Neutrophil (primary cell): ENCODE data around the gene CD22.

Source experiments
- H3K27ac ChIP-seq: fragments of 200-600 bp; sonication (generic); 2 replicates; pipeline ENCODE4 v1.5.1; 2016; ENCODE audit warnings: mild to moderate bottlenecking, moderate library complexity
- H3K27me3 ChIP-seq: fragments of 200-600 bp; sonication (generic); 2 replicates; pipeline ENCODE4 v1.6.0; 2016; ENCODE audit warnings: mild to moderate bottlenecking
- H3K36me3 ChIP-seq: fragments of 200-600 bp; sonication (generic); 2 replicates; pipeline ENCODE4 v1.5.1; 2017
- H3K4me1 ChIP-seq, 2 experiments: fragments of 200-600 bp in 1 of 2; sonication (generic) in 1 of 2; 1 replicate in 1 of 2; 2 replicates in 1 of 2; pipeline versions ENCODE4 v1.5.1 to v1.6.1; 2013 to 2016; ENCODE audit warnings: low read depth in 1 of 2, low read length in 1 of 2, mild to moderate bottlenecking in 1 of 2, moderate library complexity in 1 of 2; ENCODE audit not compliant: control insufficient read depth in 1 of 2, insufficient read depth in 1 of 2
- H3K4me3 ChIP-seq, 2 experiments: fragments of 200-600 bp in 1 of 2; sonication (generic) in 1 of 2; 1 replicate in 1 of 2; 2 replicates in 1 of 2; pipeline ENCODE4 v1.5.1; 2013 to 2016; ENCODE audit warnings: low read depth in 1 of 2, low read length in 1 of 2, mild to moderate bottlenecking in 1 of 2, moderate library complexity in 1 of 2
- H3K9me3 ChIP-seq: fragments of 200-600 bp; sonication (generic); 2 replicates; pipeline ENCODE4 v1.5.1; 2016
- CTCF ChIP-seq: fragments of 200-600 bp; sonication (generic); IDR thresholded peaks from 2 replicates; pipeline ENCODE4 v1.5.1; 2016; ENCODE audit warnings: antibody characterized with exemption

The CD22 gene

GRCh38 chr19:35352177-35352447 is 23.1 kb downstream of the CD22 start:
- no peaks in the 10 kb centered on the region for H3K27me3 ChIP-seq
- H3K36me3 ChIP-seq = no peaks in the 10 kb centered on the region
- no peak overlapping the region for H3K4me3 ChIP-seq
- TF ChIP-seq CTCF = no peak
- no peak overlapping the region for H3K27ac ChIP-seq
- peaks cover 33 to 45% of the 10 kb centered on the region in 2 experiments for H3K4me1 ChIP-seq
- H3K9me3 ChIP-seq = no peaks in the 10 kb centered on the region

- peak; percentile 85 for TF ChIP-seq CTCF
- Histone ChIP-seq H3K27ac (no peak overlapping the region), H3K4me3 (no peak overlapping the region), H3K4me1 (peaks cover 33 to 45% of the 10 kb centered on the region in 2 experiments), H3K36me3 (no peaks in the 10 kb centered on the region), H3K9me3 (no peaks in the 10 kb centered on the region), H3K27me3 (no peaks in the 10 kb centered on the region)
Measured at GRCh38 chr19:35352448-35353304, 23.7 kb downstream of the CD22 start.

- H3K4me1 ChIP-seq = peaks cover 33 to 43% of the 10 kb centered on the region in 2 experiments
- no peak overlapping the region for H3K4me3 ChIP-seq
- TF ChIP-seq CTCF = no peak
- no peaks in the 10 kb centered on the region for H3K36me3 ChIP-seq
- H3K9me3 ChIP-seq = no peaks in the 10 kb centered on the region
- no peaks in the 10 kb centered on the region for H3K27me3 ChIP-seq
- no peak overlapping the region for H3K27ac ChIP-seq
Measured at GRCh38 chr19:35353635-35354034, 24.6 kb downstream of the CD22 start.

GRCh38 chr19:35354898-35355297 is 25.9 kb downstream of the CD22 start:
- Histone ChIP-seq H3K27ac (no peak overlapping the region), H3K4me3 (no peak overlapping the region), H3K9me3 (no peaks in the 10 kb centered on the region), H3K27me3 (no peaks in the 10 kb centered on the region), H3K4me1 (peaks cover 33 to 37% of the 10 kb centered on the region in 2 experiments), H3K36me3 (no peaks in the 10 kb centered on the region)
- no peak for TF ChIP-seq CTCF

GRCh38 chr19:35355791-35356460 is 26.9 kb downstream of the CD22 start:
- H3K9me3 ChIP-seq = no peaks in the 10 kb centered on the region
- no peak for TF ChIP-seq CTCF
- no peaks in the 10 kb centered on the region for H3K36me3 ChIP-seq
- H3K4me1 ChIP-seq = peaks cover 33 to 37% of the 10 kb centered on the region in 2 experiments
- no peak overlapping the region for H3K4me3 ChIP-seq
- peaks cover 2% of the 10 kb centered on the region for H3K27me3 ChIP-seq
- no peak overlapping the region for H3K27ac ChIP-seq
